ENCODE data around the gene CD101.

The CD101 gene, protein sequence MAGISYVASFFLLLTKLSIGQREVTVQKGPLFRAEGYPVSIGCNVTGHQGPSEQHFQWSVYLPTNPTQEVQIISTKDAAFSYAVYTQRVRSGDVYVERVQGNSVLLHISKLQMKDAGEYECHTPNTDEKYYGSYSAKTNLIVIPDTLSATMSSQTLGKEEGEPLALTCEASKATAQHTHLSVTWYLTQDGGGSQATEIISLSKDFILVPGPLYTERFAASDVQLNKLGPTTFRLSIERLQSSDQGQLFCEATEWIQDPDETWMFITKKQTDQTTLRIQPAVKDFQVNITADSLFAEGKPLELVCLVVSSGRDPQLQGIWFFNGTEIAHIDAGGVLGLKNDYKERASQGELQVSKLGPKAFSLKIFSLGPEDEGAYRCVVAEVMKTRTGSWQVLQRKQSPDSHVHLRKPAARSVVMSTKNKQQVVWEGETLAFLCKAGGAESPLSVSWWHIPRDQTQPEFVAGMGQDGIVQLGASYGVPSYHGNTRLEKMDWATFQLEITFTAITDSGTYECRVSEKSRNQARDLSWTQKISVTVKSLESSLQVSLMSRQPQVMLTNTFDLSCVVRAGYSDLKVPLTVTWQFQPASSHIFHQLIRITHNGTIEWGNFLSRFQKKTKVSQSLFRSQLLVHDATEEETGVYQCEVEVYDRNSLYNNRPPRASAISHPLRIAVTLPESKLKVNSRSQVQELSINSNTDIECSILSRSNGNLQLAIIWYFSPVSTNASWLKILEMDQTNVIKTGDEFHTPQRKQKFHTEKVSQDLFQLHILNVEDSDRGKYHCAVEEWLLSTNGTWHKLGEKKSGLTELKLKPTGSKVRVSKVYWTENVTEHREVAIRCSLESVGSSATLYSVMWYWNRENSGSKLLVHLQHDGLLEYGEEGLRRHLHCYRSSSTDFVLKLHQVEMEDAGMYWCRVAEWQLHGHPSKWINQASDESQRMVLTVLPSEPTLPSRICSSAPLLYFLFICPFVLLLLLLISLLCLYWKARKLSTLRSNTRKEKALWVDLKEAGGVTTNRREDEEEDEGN
- long read RNA-seq, partial matches to known transcripts = 5 of 11 reads
- long read RNA-seq, other reads (novel, unspliced or antisense) = 3 of 11 reads

DNA sequence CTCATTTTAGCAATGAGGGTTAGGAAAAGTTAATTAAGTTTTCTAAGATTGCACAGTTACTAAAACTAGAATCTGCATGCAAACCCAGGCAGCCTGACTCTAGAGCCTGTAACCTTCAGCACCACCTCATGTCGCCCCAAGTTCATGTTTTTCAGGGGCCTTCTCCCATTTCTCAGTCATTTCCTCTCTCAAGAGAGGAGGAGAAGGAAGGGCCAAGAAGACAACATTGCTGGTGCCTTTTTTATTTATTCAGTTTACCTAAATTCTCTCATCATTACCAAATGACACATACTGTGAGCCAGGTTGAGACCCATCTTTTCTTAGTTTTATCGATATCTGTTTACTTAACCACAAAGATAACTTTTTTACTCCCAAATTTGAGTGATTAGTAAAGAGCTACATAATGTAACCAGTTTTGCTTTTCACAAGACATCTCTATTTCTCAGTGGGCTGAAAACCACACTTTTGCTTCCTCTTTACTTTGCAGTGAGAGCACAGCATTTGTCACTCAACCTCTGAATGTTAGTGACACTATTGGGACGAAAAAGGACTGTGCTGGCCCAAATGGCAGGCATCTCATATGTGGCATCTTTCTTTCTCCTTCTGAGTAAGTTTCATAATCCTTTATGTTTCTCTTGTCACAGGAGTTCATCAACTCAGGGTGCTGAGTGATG is at the start of gene CD101:
CD101 (plus strand) TSS at position 507 of the 674 bp plus-strand sequence; CDS start at position 565, 58 bp downstream.
- Histone ChIP-seq H3K27me3 (ENCODE audit: insufficient read depth, poor library complexity, severe bottlenecking) (no peaks in the 10 kb centered on the region), H3K4me3 (replicated peaks; ENCODE audit: insufficient read depth, low read length) (no peak within 1 kb of the TSS), H3K27ac (replicated peaks) (peak within 1 kb of the TSS; percentile 75)
- DNase-seq (ENCODE audit: low read depth in 1 of 2, low spot score in 1 of 2) = peak in 1 of 2 experiments; percentile 71
- TF ChIP-seq, protein P1, sequence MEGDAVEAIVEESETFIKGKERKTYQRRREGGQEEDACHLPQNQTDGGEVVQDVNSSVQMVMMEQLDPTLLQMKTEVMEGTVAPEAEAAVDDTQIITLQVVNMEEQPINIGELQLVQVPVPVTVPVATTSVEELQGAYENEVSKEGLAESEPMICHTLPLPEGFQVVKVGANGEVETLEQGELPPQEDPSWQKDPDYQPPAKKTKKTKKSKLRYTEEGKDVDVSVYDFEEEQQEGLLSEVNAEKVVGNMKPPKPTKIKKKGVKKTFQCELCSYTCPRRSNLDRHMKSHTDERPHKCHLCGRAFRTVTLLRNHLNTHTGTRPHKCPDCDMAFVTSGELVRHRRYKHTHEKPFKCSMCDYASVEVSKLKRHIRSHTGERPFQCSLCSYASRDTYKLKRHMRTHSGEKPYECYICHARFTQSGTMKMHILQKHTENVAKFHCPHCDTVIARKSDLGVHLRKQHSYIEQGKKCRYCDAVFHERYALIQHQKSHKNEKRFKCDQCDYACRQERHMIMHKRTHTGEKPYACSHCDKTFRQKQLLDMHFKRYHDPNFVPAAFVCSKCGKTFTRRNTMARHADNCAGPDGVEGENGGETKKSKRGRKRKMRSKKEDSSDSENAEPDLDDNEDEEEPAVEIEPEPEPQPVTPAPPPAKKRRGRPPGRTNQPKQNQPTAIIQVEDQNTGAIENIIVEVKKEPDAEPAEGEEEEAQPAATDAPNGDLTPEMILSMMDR (IDR thresholded peaks at IDR 0.05; ENCODE audit: insufficient read depth, low read length) = no peak
- TF ChIP-seq SPI1 (IDR thresholded peaks at IDR 0.05; ENCODE audit: borderline replicate concordance, low read depth) (peak; percentile 59), POLR2AphosphoS5 (IDR thresholded peaks at IDR 0.05; ENCODE audit: low read depth) (no peak), GABPA (IDR thresholded peaks at IDR 0.05; ENCODE audit: low read depth) (no peak)
- TF ChIP-seq, protein P2, sequence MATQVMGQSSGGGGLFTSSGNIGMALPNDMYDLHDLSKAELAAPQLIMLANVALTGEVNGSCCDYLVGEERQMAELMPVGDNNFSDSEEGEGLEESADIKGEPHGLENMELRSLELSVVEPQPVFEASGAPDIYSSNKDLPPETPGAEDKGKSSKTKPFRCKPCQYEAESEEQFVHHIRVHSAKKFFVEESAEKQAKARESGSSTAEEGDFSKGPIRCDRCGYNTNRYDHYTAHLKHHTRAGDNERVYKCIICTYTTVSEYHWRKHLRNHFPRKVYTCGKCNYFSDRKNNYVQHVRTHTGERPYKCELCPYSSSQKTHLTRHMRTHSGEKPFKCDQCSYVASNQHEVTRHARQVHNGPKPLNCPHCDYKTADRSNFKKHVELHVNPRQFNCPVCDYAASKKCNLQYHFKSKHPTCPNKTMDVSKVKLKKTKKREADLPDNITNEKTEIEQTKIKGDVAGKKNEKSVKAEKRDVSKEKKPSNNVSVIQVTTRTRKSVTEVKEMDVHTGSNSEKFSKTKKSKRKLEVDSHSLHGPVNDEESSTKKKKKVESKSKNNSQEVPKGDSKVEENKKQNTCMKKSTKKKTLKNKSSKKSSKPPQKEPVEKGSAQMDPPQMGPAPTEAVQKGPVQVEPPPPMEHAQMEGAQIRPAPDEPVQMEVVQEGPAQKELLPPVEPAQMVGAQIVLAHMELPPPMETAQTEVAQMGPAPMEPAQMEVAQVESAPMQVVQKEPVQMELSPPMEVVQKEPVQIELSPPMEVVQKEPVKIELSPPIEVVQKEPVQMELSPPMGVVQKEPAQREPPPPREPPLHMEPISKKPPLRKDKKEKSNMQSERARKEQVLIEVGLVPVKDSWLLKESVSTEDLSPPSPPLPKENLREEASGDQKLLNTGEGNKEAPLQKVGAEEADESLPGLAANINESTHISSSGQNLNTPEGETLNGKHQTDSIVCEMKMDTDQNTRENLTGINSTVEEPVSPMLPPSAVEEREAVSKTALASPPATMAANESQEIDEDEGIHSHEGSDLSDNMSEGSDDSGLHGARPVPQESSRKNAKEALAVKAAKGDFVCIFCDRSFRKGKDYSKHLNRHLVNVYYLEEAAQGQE (IDR thresholded peaks at IDR 0.05; ENCODE audit: insufficient replicate concordance, low read depth) = peak; percentile 13

DNA sequence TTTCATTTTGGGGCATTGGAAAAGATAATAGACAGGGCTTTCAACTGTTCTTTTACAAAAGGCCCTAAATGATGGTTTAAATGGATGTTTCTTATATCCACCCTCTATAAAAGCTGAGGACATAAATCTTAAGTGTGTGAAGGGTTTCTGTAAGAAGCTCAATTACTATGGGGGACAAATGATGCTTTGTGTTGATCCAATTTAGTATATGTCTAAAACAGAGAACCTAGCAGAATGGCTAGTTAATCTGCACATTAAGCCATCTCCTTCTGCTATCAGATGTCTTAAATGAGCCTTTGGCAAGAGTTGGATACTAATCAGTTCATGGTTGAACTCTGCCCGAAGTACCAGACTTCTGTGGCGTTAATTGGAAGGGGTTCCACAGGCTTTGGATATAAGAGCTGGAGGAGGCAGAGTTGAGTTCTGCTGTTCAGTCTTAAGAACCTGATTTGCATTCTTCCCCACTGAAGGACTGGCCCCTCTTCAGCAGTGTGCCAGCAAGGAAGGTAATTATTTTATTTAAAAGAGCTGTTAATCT is 48.8 kb upstream of the CD101 start:
- Histone ChIP-seq H3K27me3 (ENCODE audit: insufficient read depth, poor library complexity, severe bottlenecking) (no peaks in the 10 kb centered on the region), H3K4me3 (replicated peaks; ENCODE audit: insufficient read depth, low read length) (no peak overlapping the region), H3K27ac (replicated peaks) (no peak overlapping the region)
- TF ChIP-seq, protein P1 (IDR thresholded peaks at IDR 0.05; ENCODE audit: insufficient read depth, low read length) = no peak
- TF ChIP-seq POLR2AphosphoS5 (IDR thresholded peaks at IDR 0.05; ENCODE audit: low read depth) (no peak), SPI1 (IDR thresholded peaks at IDR 0.05; ENCODE audit: borderline replicate concordance, low read depth) (no peak), GABPA (IDR thresholded peaks at IDR 0.05; ENCODE audit: low read depth) (no peak)
- TF ChIP-seq, protein P2 (IDR thresholded peaks at IDR 0.05; ENCODE audit: insufficient replicate concordance, low read depth) = no peak
- no peak for DNase-seq (ENCODE audit: low read depth in 1 of 2, low spot score in 1 of 2)

DNA sequence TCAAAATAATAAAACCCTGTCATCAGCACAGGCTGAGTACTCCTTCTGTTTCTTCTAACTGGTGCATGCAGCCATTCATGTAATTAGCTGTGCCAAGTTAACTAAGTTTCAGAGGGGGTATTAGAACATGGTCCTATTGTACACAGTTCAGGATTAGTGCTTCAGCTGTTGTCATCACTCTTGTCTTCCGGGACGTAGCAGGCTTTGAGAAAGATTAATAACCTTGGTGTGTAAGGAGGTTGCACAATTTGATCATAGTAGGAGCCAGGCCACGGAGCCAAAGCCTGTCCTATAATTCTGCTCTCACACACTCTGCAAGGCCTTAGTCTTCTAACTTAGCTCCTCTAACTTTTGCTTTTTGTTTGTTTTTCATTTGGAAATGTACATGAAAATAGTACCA is 47.1 kb upstream of the CD101 start:
- TF ChIP-seq POLR2AphosphoS5 (IDR thresholded peaks at IDR 0.05; ENCODE audit: low read depth) = no peak
- TF ChIP-seq, protein P2 (IDR thresholded peaks at IDR 0.05; ENCODE audit: insufficient replicate concordance, low read depth) = no peak
- TF ChIP-seq, protein P1 (IDR thresholded peaks at IDR 0.05; ENCODE audit: insufficient read depth, low read length) = no peak
- DNase-seq (ENCODE audit: low read depth in 1 of 2, low spot score in 1 of 2) = no peak
- no peak overlapping the region for H3K27ac ChIP-seq (replicated peaks)
- H3K27me3 ChIP-seq (ENCODE audit: insufficient read depth, poor library complexity, severe bottlenecking) = no peaks in the 10 kb centered on the region
- no peak overlapping the region for H3K4me3 ChIP-seq (replicated peaks; ENCODE audit: insufficient read depth, low read length)
